ENCODE results near the gene PACS2. TPM values are rescaled to one million over a fixed set of nuclear protein-coding genes. Genes with fewer than 3 reads are reported as not detected.

PACS2 gene
- total RNA-seq, 1 experiment from 2014 or later = 43.3 TPM

- H2AFZ ChIP-seq = no peak overlapping the region
- H4K20me1 ChIP-seq (ENCODE audit: insufficient read depth) = no peaks in the 10 kb centered on the region
- no peak overlapping the region for H3K27ac ChIP-seq
- no peak for TF ChIP-seq CTCF (conservative IDR thresholded peaks at IDR 0.05)
- no peak for TF ChIP-seq EZH2 (IDR thresholded peaks at IDR 0.05; ENCODE audit: low read depth)
- no peak overlapping the region for H3K4me2 ChIP-seq
- BruUV-seq (replicated peaks) = no TSS peak
- CTCF ChIA-PET = no interaction called here
- H3K79me2 ChIP-seq (ENCODE audit: low read depth) = no peaks in the 10 kb centered on the region
- no peaks in the 10 kb centered on the region for H3K36me3 ChIP-seq (ENCODE audit: low read depth)
- no peak for DNase-seq
- H3K4me1 ChIP-seq (replicated peaks; ENCODE audit: insufficient read depth) = no peaks in the 10 kb centered on the region
- H3K4me3 ChIP-seq = no peak overlapping the region
- intact Hi-C loops (cut with micrococcal nuclease; ENCODE audit: unreplicated experiment) = no loop called here
- no peaks in the 10 kb centered on the region for H3F3A ChIP-seq (ENCODE audit: insufficient read depth, low read depth)
- H3K27me3 ChIP-seq (ENCODE audit: insufficient read depth, low read depth) = no peaks in the 10 kb centered on the region
- POLR2A ChIA-PET (ENCODE audit: unreplicated experiment) = no interaction called here
- H3K9me3 ChIP-seq (ENCODE audit: insufficient read depth, low read depth) = no peaks in the 10 kb centered on the region
- H3K9me2 ChIP-seq (ENCODE audit: insufficient read depth) = no peaks in the 10 kb centered on the region
These were observed 49.5 kb downstream of the PACS2 start for GRCh38 chr14:105363847-105364708.

- no TSS peak for BruUV-seq (replicated peaks)
- intact Hi-C loops (cut with micrococcal nuclease; ENCODE audit: unreplicated experiment) = no loop called here
- no peak overlapping the region for H3K4me2 ChIP-seq
- no peaks in the 10 kb centered on the region for H3K9me3 ChIP-seq (ENCODE audit: insufficient read depth, low read depth)
- H3K9me2 ChIP-seq (ENCODE audit: insufficient read depth) = no peaks in the 10 kb centered on the region
- TF ChIP-seq EZH2 (IDR thresholded peaks at IDR 0.05; ENCODE audit: low read depth) = no peak
- no peak for TF ChIP-seq CTCF (conservative IDR thresholded peaks at IDR 0.05)
- CTCF ChIA-PET = interaction anchor here (0.6 kb wide), 1 partner anchor 362 kb away, joined by 3 read pairs; no protein-coding TSS in a partner anchor
- no peak overlapping the region for H3K4me3 ChIP-seq
- POLR2A ChIA-PET (ENCODE audit: unreplicated experiment) = no interaction called here
- H3F3A ChIP-seq (ENCODE audit: insufficient read depth, low read depth) = no peaks in the 10 kb centered on the region
- H3K36me3 ChIP-seq (ENCODE audit: low read depth) = no peaks in the 10 kb centered on the region
- no peak overlapping the region for H2AFZ ChIP-seq
- no peaks in the 10 kb centered on the region for H3K79me2 ChIP-seq (ENCODE audit: low read depth)
- no peak for DNase-seq
- no peaks in the 10 kb centered on the region for H4K20me1 ChIP-seq (ENCODE audit: insufficient read depth)
- H3K4me1 ChIP-seq (replicated peaks; ENCODE audit: insufficient read depth) = no peaks in the 10 kb centered on the region
- no peaks in the 10 kb centered on the region for H3K27me3 ChIP-seq (ENCODE audit: insufficient read depth, low read depth)
- no peak overlapping the region for H3K27ac ChIP-seq
These were observed 50.6 kb downstream of the PACS2 start for GRCh38 chr14:105365101-105365500.

GRCh38 chr14:105365681-105366080 is 51.1 kb downstream of the PACS2 start:
- no peaks in the 10 kb centered on the region for H3K79me2 ChIP-seq (ENCODE audit: low read depth)
- no peaks in the 10 kb centered on the region for H4K20me1 ChIP-seq (ENCODE audit: insufficient read depth)
- H3K27ac ChIP-seq = no peak overlapping the region
- ChIA-PET POLR2A (ENCODE audit: unreplicated experiment) (no interaction called here), CTCF (interaction anchor here (0.6 kb wide), 1 partner anchor 363 kb away, joined by 3 read pairs; no protein-coding TSS in a partner anchor)
- BruUV-seq (replicated peaks) = no TSS peak
- H2AFZ ChIP-seq = no peak overlapping the region
- H3F3A ChIP-seq (ENCODE audit: insufficient read depth, low read depth) = 0 out of 2 replicates have a peak, but pooled peaks cover 4% of the 10 kb centered on the region
- H3K4me1 ChIP-seq (replicated peaks; ENCODE audit: insufficient read depth) = no peaks in the 10 kb centered on the region
- DNase-seq = no peak
- H3K4me2 ChIP-seq = no peak overlapping the region
- H3K9me2 ChIP-seq (ENCODE audit: insufficient read depth) = no peaks in the 10 kb centered on the region
- no peaks in the 10 kb centered on the region for H3K36me3 ChIP-seq (ENCODE audit: low read depth)
- no peak overlapping the region for H3K4me3 ChIP-seq
- TF ChIP-seq EZH2 (IDR thresholded peaks at IDR 0.05; ENCODE audit: low read depth) (no peak), CTCF (conservative IDR thresholded peaks at IDR 0.05) (no peak)
- intact Hi-C loops (cut with micrococcal nuclease; ENCODE audit: unreplicated experiment) = no loop called here
- no peaks in the 10 kb centered on the region for H3K9me3 ChIP-seq (ENCODE audit: insufficient read depth, low read depth)
- H3K27me3 ChIP-seq (ENCODE audit: insufficient read depth, low read depth) = no peaks in the 10 kb centered on the region

Measured in PC-9 (cell line).